Measurements from ENCODE around the gene TSPAN31. TPM values are rescaled to one million over a fixed set of nuclear protein-coding genes. Genes with fewer than 3 reads are reported as not detected.

Gene TSPAN31
- total and polyA plus RNA-seq, 2 of the 8 experiments (the other 6 are each of a cell fraction or from before 2014, with no cell fraction given): 15.8 to 31.4 TPM

DNA sequence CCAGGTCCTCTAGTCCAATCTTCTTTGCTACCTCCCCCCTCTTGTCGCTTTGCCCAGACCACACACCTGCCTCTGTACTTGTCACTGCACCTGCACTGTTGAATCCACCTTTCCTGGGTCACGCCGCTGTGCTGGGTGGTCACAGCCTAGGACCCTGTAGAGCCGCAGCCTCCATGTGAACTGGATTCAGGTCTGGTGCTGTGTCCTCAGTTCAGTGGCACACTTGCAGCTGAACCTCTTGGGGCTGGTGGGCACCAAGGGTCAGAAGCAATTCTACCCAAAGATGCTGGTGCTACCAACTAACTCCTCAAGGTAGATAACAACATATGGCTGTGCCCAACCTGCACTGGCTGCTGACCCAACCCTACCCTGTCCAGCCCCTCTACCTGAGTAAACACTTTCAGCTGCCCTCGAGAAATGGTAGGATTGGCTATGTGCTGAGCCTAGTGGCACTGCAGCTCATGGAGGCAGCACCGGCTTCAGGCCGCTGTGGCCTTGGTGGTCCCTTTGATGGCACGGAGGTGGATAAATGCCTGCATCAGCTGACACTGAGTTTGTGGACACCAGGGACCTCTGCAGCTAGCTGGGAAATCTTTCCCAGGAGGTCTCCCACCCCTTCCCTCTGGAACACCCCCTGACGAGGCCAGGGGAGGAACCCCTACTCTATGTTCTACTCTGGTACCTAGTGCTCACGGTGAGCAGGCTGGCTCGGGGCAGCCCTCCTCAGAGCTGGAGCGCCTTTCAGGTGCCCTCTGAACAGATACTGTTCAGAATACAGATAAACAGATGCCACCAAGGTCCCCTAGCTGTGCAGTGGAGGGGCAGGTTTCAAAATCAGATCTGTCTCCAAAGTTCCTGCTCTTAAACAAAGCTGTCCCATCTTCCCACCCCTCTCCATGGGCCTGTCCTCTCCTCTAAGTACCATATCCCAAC, 20.6 kb upstream of the TSPAN31 start:
- Histone ChIP-seq H2BK15ac (ENCODE audit: low read length) (no peak overlapping the region), H3K4me3 (ENCODE audit: extremely low read depth in 1 of 4, insufficient read depth in 2 of 4, low read depth in 3 of 4, low read length in 4 of 4) (no peak overlapping the region), H3K23ac (ENCODE audit: insufficient read length) (no peak overlapping the region), H3K23me2 (ENCODE audit: low read depth, low read length) (peaks cover 12% of the 10 kb centered on the region; the same call in 1 of the 2 replicates), H3K9me3 (ENCODE audit: insufficient read depth in 2 of 2, low read depth in 1 of 2, low read length in 1 of 2) (no peaks in the 10 kb centered on the region), H3K18ac (ENCODE audit: extremely low read depth, low read length) (no peak overlapping the region), H3K4me1 (replicated peaks in 1 of 4; ENCODE audit: control insufficient read depth in 3 of 4, insufficient read depth in 4 of 4, low read length in 3 of 4) (peaks cover 0 to 20% (median 13%) of the 10 kb centered on the region in 4 experiments; a peak in 5 of 7 replicates), H3K36me3 (ENCODE audit: control insufficient read depth in 2 of 4, insufficient read depth in 4 of 4, low read length in 3 of 4) (peaks cover 0 to 3% (median under 1%) of the 10 kb centered on the region in 4 experiments; a peak in 3 of 8 replicates), H3K4ac (replicated peaks; ENCODE audit: insufficient read length, low read depth, low read length) (no peak overlapping the region), H4K91ac (replicated peaks; ENCODE audit: insufficient read length, low read length) (no peak overlapping the region), H2BK5ac (ENCODE audit: low read depth, low read length) (no peak overlapping the region), H4K8ac (ENCODE audit: extremely low read depth, insufficient read depth, low read length) (no peak overlapping the region), H4K5ac (ENCODE audit: insufficient read length, low read depth, low read length) (no peak overlapping the region), H2BK120ac (replicated peaks; ENCODE audit: low read depth, low read length) (no peak overlapping the region), H4K20me1 (replicated peaks in 1 of 2; ENCODE audit: control insufficient read depth in 1 of 2, insufficient read depth in 2 of 2, low read length in 2 of 2) (peaks cover 2 to 7% of the 10 kb centered on the region in 2 experiments), H2AFZ (ENCODE audit: low read length) (no peak overlapping the region), H3K4me2 (ENCODE audit: insufficient read depth in 1 of 2, low read depth in 2 of 2, low read length in 2 of 2) (no peak overlapping the region), H2BK12ac (ENCODE audit: low read depth, low read length) (0 out of 2 replicates have a peak overlapping the region, but pooled peaks have one; percentile 43), H3K14ac (ENCODE audit: insufficient read length) (no peak overlapping the region), H3K27me3 (replicated peaks in 1 of 4; ENCODE audit: control insufficient read depth in 3 of 4, extremely low read depth in 1 of 4, insufficient read depth in 3 of 4, low read length in 3 of 4) (peaks cover 18 to 50% (median 38%) of the 10 kb centered on the region in 4 experiments), H3K56ac (replicated peaks; ENCODE audit: insufficient read length, low read depth, low read length) (no peak overlapping the region), H3K9ac (replicated peaks in 1 of 4; ENCODE audit: extremely low read depth in 1 of 4, low read depth in 3 of 4, low read length in 3 of 4) (no peak overlapping the region), H2AK5ac (ENCODE audit: low read depth, low read length) (no peak overlapping the region), H3K79me1 (ENCODE audit: low read depth, low read length) (no peaks in the 10 kb centered on the region), H3K27ac (ENCODE audit: low read depth, low read length) (no peak overlapping the region), H3K79me2 (ENCODE audit: control insufficient read depth in 1 of 2, insufficient read depth in 2 of 2, low read length in 2 of 2) (no peaks in the 10 kb centered on the region), H2BK20ac (ENCODE audit: low read length) (no peak overlapping the region)
- POLR2A ChIA-PET (ENCODE audit: partially characterized antibody): interaction anchor here (0.7 to 7.4 kb wide), 9 partner anchors 8 to 141 kb away, joined by 3 to 59 read pairs (median 4); partner anchors contain the start of genes AGAP2 and CYP27B1
- peak in 1 of 2 experiments; percentile 42 for DNase-seq (ENCODE audit: low read depth in 1 of 2, low spot score in 2 of 2)
- no peak for FAIRE-seq
- WGBS, 2 experiments (ENCODE audit: extremely low coverage in 1 of 2, insufficient coverage in 1 of 2, insufficient read length in 1 of 2, insufficient replicate concordance in 2 of 2, low coverage in 1 of 2, low lambda C conversion rate in 2 of 2, missing lambda C conversion rate in 1 of 2): 82% methylated on average over 11 of the region's 12 CpGs; no CpG with 5 or more reads in 1 of the 2 experiments
- CTCF ChIA-PET (ENCODE audit: partially characterized antibody): interaction anchor here (0.6 to 11.7 kb wide), 8 partner anchors 11 to 303 kb away, joined by 3 to 149 read pairs (median 4); partner anchors contain the start of genes AGAP2 and OS9
- TF ChIP-seq HDAC6 (IDR thresholded peaks at IDR 0.05; ENCODE audit: low read depth, low read length): no peak
- TF ChIP-seq CREB1 (IDR thresholded peaks at IDR 0.05): no peak
- no peak for TF ChIP-seq CHD2 (IDR thresholded peaks at IDR 0.05; ENCODE audit: low read length)
- no peak for TF ChIP-seq CEBPB (IDR thresholded peaks at IDR 0.05; ENCODE audit: low read depth, low read length)
- TF ChIP-seq, protein P1, sequence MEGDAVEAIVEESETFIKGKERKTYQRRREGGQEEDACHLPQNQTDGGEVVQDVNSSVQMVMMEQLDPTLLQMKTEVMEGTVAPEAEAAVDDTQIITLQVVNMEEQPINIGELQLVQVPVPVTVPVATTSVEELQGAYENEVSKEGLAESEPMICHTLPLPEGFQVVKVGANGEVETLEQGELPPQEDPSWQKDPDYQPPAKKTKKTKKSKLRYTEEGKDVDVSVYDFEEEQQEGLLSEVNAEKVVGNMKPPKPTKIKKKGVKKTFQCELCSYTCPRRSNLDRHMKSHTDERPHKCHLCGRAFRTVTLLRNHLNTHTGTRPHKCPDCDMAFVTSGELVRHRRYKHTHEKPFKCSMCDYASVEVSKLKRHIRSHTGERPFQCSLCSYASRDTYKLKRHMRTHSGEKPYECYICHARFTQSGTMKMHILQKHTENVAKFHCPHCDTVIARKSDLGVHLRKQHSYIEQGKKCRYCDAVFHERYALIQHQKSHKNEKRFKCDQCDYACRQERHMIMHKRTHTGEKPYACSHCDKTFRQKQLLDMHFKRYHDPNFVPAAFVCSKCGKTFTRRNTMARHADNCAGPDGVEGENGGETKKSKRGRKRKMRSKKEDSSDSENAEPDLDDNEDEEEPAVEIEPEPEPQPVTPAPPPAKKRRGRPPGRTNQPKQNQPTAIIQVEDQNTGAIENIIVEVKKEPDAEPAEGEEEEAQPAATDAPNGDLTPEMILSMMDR (IDR thresholded peaks at IDR 0.05; ENCODE audit: control extremely low read depth in 1 of 3, insufficient read depth in 1 of 3, low read depth in 1 of 3, low read length in 3 of 3): no peak
- no peak for TF ChIP-seq KDM5A (IDR thresholded peaks at IDR 0.05; ENCODE audit: low read length)
- no peak for TF ChIP-seq HDAC2 (IDR thresholded peaks at IDR 0.05; ENCODE audit: borderline replicate concordance in 1 of 2, low read depth in 2 of 2, low read length in 2 of 2)
- TF ChIP-seq MAFK (IDR thresholded peaks at IDR 0.05; ENCODE audit: low read depth, low read length): no peak
- no peak for TF ChIP-seq SP2 (IDR thresholded peaks at IDR 0.05; ENCODE audit: low read length)

Measured in H1 (cell line).